ENCODE results near the gene CTIF. TPM values are rescaled to one million over a fixed set of nuclear protein-coding genes. Genes with fewer than 3 reads are reported as not detected.

The CTIF gene
- total and polyA plus RNA-seq, 5 donors = 41.0 to 78.2 (median 48.5) TPM

DNA sequence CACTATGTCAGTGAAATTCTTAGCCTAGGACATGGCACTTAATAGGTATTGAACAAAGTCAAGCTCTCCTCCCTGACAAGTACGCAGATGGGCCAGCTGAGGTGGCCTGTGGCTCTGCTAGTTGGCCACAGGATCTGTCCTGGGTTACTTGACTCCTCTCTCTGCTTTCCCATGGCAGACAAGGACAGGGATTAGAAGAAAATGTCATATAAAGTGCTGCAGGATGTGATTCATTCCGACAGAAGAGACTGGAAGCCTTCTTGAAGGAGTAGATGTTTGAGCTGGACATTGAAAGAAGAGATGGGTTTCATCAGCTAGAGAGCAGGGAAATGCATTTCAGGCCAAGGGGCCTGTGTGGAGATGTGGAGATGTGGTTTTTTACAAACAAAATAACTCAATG, 365.3 kb downstream of the CTIF start:
- no peak for DNase-seq
- no peak for ATAC-seq
- Histone ChIP-seq H3K27me3 (ENCODE audit: control insufficient read depth, insufficient read depth) (no peaks in the 10 kb centered on the region), H3K4me3 (ENCODE audit: low read length) (no peak overlapping the region), H3K9me3 (ENCODE audit: control insufficient read depth, low read length) (no peaks in the 10 kb centered on the region), H3K27ac (ENCODE audit: low read length) (no peak overlapping the region), H3K4me1 (ENCODE audit: control insufficient read depth, insufficient read depth, low read length) (peaks cover 8% of the 10 kb centered on the region)
- WGBS = 97% methylated on average over 2 of the region's 2 CpGs
- intact Hi-C loops (cut with DNase I) = no loop called here

DNA sequence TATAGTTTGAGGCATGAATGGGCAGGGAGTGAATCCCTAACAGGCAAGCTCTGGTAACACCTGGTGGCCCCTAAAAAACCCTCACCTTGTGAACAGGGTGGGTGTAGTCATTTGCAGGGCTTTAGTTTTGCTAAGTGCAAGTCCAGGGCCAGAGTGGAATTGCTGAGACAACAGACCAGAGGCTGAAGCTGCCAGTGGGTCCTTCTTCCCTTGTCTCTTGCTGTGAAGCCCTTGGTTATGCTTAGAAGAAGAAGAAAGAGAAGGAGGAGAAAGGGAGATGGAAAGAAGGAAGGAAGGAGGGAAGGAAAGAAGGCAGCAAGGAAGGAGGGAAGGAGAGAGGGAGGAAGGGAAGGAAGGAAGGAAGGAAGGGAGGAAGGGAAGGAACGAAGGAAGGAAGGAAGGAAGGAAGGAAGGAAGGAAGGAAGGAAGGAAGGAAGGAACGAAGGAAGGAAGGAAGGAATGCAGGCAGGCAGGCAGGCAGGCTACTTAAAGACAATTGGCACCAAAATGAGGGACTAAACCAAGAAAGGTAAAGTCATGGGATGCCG, 366.1 kb downstream of the CTIF start:
- Histone ChIP-seq H3K27me3 (ENCODE audit: control insufficient read depth, insufficient read depth) (no peaks in the 10 kb centered on the region), H3K27ac (ENCODE audit: low read length) (no peak overlapping the region), H3K4me3 (ENCODE audit: low read length) (no peak overlapping the region), H3K4me1 (ENCODE audit: control insufficient read depth, insufficient read depth, low read length) (peaks cover 8% of the 10 kb centered on the region), H3K9me3 (ENCODE audit: control insufficient read depth, low read length) (no peaks in the 10 kb centered on the region)
- intact Hi-C loops (cut with DNase I) = no loop called here
- ATAC-seq (no peak), DNase-seq (no peak)
- 81% methylated on average over 3 of the region's 3 CpGs for WGBS

DNA sequence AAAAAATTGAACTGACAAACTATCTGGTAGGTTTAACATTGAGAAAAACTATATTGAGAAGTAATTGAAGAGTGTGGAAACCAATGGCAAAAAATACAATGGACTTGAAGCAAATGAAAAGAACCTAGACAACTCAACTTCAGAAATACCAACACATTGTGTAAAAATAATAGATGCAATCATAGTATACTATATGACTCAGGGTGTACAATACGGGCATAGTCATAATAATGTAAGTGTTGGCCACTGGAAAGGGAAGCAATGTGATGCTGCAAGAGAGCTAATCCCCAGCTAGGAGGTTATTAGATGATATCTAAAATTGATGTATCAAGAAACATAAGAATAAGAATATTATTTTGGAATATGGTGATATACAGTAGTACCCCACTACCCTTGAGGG, 366.7 kb downstream of the CTIF start:
- H3K27me3 ChIP-seq (ENCODE audit: control insufficient read depth, insufficient read depth) = no peaks in the 10 kb centered on the region
- H3K27ac ChIP-seq (ENCODE audit: low read length) = no peak overlapping the region
- no peak overlapping the region for H3K4me3 ChIP-seq (ENCODE audit: low read length)
- no peaks in the 10 kb centered on the region for H3K9me3 ChIP-seq (ENCODE audit: control insufficient read depth, low read length)
- 96% methylated on average over 1 of the region's 1 CpG for WGBS
- peaks cover 8% of the 10 kb centered on the region for H3K4me1 ChIP-seq (ENCODE audit: control insufficient read depth, insufficient read depth, low read length)
- DNase-seq = no peak
- no peak for ATAC-seq
- intact Hi-C loops (cut with DNase I) = no loop called here

DNA sequence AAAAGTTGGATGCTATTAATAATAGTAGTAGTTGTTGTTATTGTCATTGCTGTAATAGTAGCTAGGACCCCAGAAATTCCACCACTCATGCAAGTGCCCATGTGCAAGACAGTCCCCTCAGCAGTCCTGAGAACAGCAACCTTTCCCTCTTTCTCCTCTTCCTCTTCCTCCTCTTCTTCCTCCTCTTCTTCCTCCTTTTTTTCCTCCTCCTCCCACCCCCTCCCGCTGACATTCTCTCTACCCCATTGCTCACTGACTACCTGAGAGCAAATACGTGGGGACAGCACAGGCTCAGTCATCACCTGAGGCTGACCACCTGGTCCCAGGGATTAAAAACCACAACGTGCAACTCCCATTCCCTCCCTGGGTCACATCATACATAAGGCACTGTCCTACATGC, 370.1 kb downstream of the CTIF start:
- ATAC-seq = no peak
- Histone ChIP-seq H3K27me3 (ENCODE audit: control insufficient read depth, insufficient read depth) (no peaks in the 10 kb centered on the region), H3K9me3 (ENCODE audit: control insufficient read depth, low read length) (no peaks in the 10 kb centered on the region), H3K4me3 (ENCODE audit: low read length) (no peak overlapping the region), H3K4me1 (ENCODE audit: control insufficient read depth, insufficient read depth, low read length) (no peaks in the 10 kb centered on the region), H3K27ac (ENCODE audit: low read length) (no peak overlapping the region)
- no peak for DNase-seq
- WGBS = 81% methylated on average over 3 of the region's 3 CpGs
- intact Hi-C loops (cut with DNase I) = no loop called here

DNA sequence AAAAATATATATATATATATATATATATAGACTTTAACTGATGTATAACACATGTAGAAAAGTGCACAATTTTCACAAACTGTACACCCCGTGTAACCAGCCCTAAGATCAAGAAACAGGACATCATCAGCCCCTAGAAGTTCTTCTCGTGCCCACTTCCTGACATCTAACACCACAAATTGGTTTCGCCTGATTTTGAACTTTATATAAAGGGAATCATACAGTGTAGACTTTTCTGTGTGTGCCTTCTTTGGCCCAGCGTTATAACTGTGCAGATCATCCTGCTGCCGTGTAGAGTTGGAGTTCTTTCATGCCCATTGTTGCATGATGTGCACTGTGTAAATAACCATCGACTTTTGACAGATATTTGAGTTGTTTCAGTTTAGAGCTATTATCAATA, 370.9 kb downstream of the CTIF start:
- no peak for DNase-seq
- H3K4me1 ChIP-seq (ENCODE audit: control insufficient read depth, insufficient read depth, low read length) = no peaks in the 10 kb centered on the region
- 89% methylated on average over 6 of the region's 6 CpGs for WGBS
- H3K27ac ChIP-seq (ENCODE audit: low read length) = no peak overlapping the region
- intact Hi-C loops (cut with DNase I) = loop anchor here in 1 of 4 donors (5.0 kb wide), 1 partner anchor 47 kb away; no protein-coding TSS in a partner anchor
- no peak for ATAC-seq
- H3K27me3 ChIP-seq (ENCODE audit: control insufficient read depth, insufficient read depth) = no peaks in the 10 kb centered on the region
- no peak overlapping the region for H3K4me3 ChIP-seq (ENCODE audit: low read length)
- no peaks in the 10 kb centered on the region for H3K9me3 ChIP-seq (ENCODE audit: control insufficient read depth, low read length)

DNA sequence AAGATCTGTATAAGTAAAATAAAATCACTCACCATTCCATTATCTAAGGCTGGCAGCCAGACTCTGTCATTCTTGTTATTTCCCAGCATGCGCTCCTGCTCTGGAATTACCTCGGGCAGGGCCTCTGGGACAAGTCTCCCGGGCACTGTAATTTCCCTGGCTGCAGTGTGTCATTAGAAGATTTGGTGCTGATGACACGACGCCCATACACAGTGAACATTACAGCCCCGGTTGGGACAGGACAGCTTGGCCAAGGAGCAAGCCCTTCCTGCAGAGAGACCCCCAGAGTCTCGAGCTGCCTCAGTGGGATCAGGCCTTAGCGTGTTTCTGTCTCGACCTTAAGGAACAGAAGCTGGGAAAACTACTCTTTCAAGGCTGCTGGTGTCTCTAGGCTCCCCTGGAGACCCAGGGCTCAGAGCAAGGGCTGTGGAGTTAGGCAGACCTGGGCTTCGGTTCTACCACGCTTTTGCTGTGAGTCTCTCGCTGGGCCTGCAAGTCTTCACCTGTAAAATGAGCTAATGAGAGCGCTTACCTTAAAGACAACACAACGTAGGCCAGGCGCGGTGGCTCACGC, 372.2 kb downstream of the CTIF start:
- peak in 1 of 3 donors; percentile 45 for DNase-seq
- H3K27ac ChIP-seq (ENCODE audit: low read length) = no peak overlapping the region
- 85% methylated on average over 17 of the region's 17 CpGs for WGBS
- H3K27me3 ChIP-seq (ENCODE audit: control insufficient read depth, insufficient read depth) = no peaks in the 10 kb centered on the region
- ATAC-seq = no peak
- H3K9me3 ChIP-seq (ENCODE audit: control insufficient read depth, low read length) = no peaks in the 10 kb centered on the region
- peaks cover 4% of the 10 kb centered on the region for H3K4me1 ChIP-seq (ENCODE audit: control insufficient read depth, insufficient read depth, low read length)
- intact Hi-C loops (cut with DNase I) = loop anchor here in 1 of 4 donors (5.0 kb wide), 1 partner anchor 49 kb away; no protein-coding TSS in a partner anchor
- H3K4me3 ChIP-seq (ENCODE audit: low read length) = no peak overlapping the region

Small RNA genes within 50 kb of the gene (microRNA-seq; reads per million reads assigned to microRNA genes)
- 0.54 to 2.1 reads per million in 2 donors for gene MIR4743

Other genes with a start within 250 kb of the CTIF start
- gene ZBTB7C, start 129.6 kb upstream of the CTIF start, total RNA-seq = 1 to 10 TPM; 1.8 to 3.7 (median 2.6) TPM
- 0.88 TPM for gene ZBTB7C, start 129.6 kb upstream of the CTIF start, polyA plus RNA-seq